GM18508 (cell line): ENCODE measurements around the gene NOC2L.
"Not testable (repeated sequence)": the region's sequence is repeated elsewhere in the genome, so short reads cannot be mapped to it uniquely, and the experiment has no call there.

Experiments
- ATAC-seq: cut with Tn5 transposase; IDR thresholded peaks from one replicate; pipeline ENCODE4 v1.9.1; 2021; ENCODE audit warnings: moderate number of reproducible peaks; ENCODE audit not compliant: insufficient read depth, unreplicated experiment

NOC2L gene

GRCh38 chr1:964691-965525, 5.9 kb upstream of the NOC2L start:
- no peak for ATAC-seq

GRCh38 chr1:963746-964525, 4.9 kb upstream of the NOC2L start:
- no peak for ATAC-seq

GRCh38 chr1:963301-963651, 4.2 kb upstream of the NOC2L start:
- no peak for ATAC-seq

GRCh38 chr1:962381-963300, 3.6 kb upstream of the NOC2L start:
- ATAC-seq: no peak

GRCh38 chr1:961132-961669, 2.1 kb upstream of the NOC2L start:
- no peak for ATAC-seq

GRCh38 chr1:960363-961131, 1.5 kb upstream of the NOC2L start, which contains the start of gene KLHL17:
Gene KLHL17 (plus strand): TSS chr1:960584. CDS start chr1:960694, 110 bp downstream.
- ATAC-seq: no peak

GRCh38 chr1:959731-960362, 791 bp upstream of the NOC2L start:
- no peak for ATAC-seq

- no peak for ATAC-seq
Observed at GRCh38 chr1:956636-957035, 2.4 kb downstream of the NOC2L start.

- ATAC-seq: no peak
Observed at GRCh38 chr1:955474-955873, 3.6 kb downstream of the NOC2L start.

- ATAC-seq: no peak
Observed at GRCh38 chr1:954927-955326, 4.1 kb downstream of the NOC2L start.

GRCh38 chr1:953524-954320, 5.3 kb downstream of the NOC2L start:
- ATAC-seq: no peak

- ATAC-seq: no peak
Observed at GRCh38 chr1:952603-953002, 6.5 kb downstream of the NOC2L start.

- ATAC-seq: no peak
Observed at GRCh38 chr1:952201-952600, 6.9 kb downstream of the NOC2L start.

- ATAC-seq: no peak
Observed at GRCh38 chr1:951364-951763, 7.7 kb downstream of the NOC2L start.

- ATAC-seq: no peak
Observed at GRCh38 chr1:950881-951280, 8.2 kb downstream of the NOC2L start.

GRCh38 chr1:950268-950667, 8.8 kb downstream of the NOC2L start:
- no peak for ATAC-seq

- no peak for ATAC-seq
Observed at GRCh38 chr1:947958-948357, 11.1 kb downstream of the NOC2L start.

- ATAC-seq: not testable (repeated sequence)
Observed at GRCh38 chr1:946811-947210, 12.2 kb downstream of the NOC2L start.
